Activated T-helper 2 cell treated with anti-CD3 and anti-CD28 coated beads, Interferon-gamma antibody, Interleukin-2, Interleukin-4, amounts not matched to agents 10 μg/mL and 5 μg/mL and 100 μg/mL, durations not matched to agents 14 hours and 24 hours and 36 hours (primary cell): ENCODE measurements around the gene BAZ1B. TPM values are rescaled to one million over a fixed set of nuclear protein-coding genes. Genes with fewer than 3 reads are reported as not detected.
"Not testable (repeated sequence)": the region's sequence is repeated elsewhere in the genome, so short reads cannot be mapped to it uniquely, and the experiment has no call there.

ENCODE experiments used
- DNase-seq: peaks from one replicate; pipeline ENCODE4 v3.0.0; 2021; ENCODE audit warnings: low spot score
- H3K27ac Mint-ChIP-seq: one replicate; pipeline ENCODE4 v1.8.0; 2021; ENCODE audit warnings: mixed read lengths
- H3K27me3 Mint-ChIP-seq: one replicate; pipeline ENCODE4 v1.8.0; 2021; ENCODE audit warnings: low read depth, mixed read lengths
- H3K36me3 Mint-ChIP-seq: one replicate; pipeline ENCODE4 v1.8.0; 2021; ENCODE audit warnings: low read depth, mixed read lengths
- H3K4me1 Mint-ChIP-seq: one replicate; pipeline ENCODE4 v1.8.0; 2021; ENCODE audit warnings: low read depth, mixed read lengths
- H3K4me3 Mint-ChIP-seq: one replicate; pipeline ENCODE4 v1.8.0; 2021; ENCODE audit warnings: low read depth, mild to moderate bottlenecking, moderate library complexity, mixed read lengths
- H3K9me3 Mint-ChIP-seq: one replicate; pipeline ENCODE4 v1.8.0; 2021; ENCODE audit warnings: mixed read lengths
- intact Hi-C: fragments of 100-400 bp; cut with micrococcal nuclease; formaldehyde crosslinking; loops from one replicate; pipeline ENCODE4 v1.15.1; 2023
- total RNA-seq: library from RNA; stranded (reverse); gene quantifications from 2 replicates; pipeline ENCODE4 v1.2.3, GENCODE V29; 2022

BAZ1B gene
- total RNA-seq, 1 donor from 2014 or later = 101 TPM

DNA sequence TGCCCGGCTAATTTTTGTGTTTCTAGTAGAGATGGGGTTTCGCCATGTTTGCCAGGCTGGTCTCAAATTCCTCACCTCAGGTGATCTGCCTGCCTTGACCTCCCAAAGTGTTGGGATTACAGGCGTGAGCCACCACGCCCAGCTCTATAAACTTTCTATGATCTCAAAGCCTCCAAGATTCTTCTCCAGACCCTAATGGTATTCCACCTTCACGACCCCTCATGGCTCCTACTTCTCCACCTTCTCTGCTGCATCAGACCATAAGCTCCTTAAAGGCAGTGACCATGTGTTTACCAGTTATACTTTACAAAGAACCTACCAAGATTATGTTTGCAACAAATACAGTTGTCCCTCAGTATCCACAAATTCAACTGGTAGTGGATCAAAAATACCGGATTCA, 10.1 kb upstream of the BAZ1B start:
- Mint-ChIP-seq H3K4me3 (no peak overlapping the region), H3K36me3 (peaks cover 18% of the 10 kb centered on the region), H3K4me1 (peaks cover 4% of the 10 kb centered on the region), H3K27me3 (no peaks in the 10 kb centered on the region), H3K27ac (no peak overlapping the region), H3K9me3 (no peaks in the 10 kb centered on the region)
- intact Hi-C loops = no loop called here
- no peak for DNase-seq

DNA sequence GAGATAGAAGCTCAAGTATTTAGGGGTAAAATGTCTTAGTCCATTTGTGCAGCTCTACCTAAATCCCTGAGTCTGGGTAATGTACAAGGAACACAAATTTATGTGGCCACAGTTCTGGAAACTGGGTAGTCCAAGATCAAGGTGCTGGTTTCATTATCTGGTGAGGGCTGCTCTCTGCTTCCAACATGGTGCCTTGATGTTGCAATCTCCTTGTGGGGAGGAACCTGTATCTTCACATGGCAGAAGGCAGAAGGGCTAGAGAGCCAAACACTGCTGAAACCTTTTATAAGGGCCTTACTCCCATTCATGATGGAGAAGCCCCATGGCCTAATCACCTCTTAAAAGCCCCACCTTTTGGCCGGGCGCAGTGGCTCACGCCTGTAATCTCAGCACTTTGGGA, 8.7 kb upstream of the BAZ1B start:
- peaks cover 4% of the 10 kb centered on the region for H3K36me3 Mint-ChIP-seq
- H3K4me3 Mint-ChIP-seq = no peak overlapping the region
- no peak for DNase-seq
- H3K9me3 Mint-ChIP-seq = no peaks in the 10 kb centered on the region
- intact Hi-C loops = no loop called here
- peaks cover 10% of the 10 kb centered on the region for H3K4me1 Mint-ChIP-seq
- H3K27me3 Mint-ChIP-seq = no peaks in the 10 kb centered on the region
- H3K27ac Mint-ChIP-seq = no peak overlapping the region

DNA sequence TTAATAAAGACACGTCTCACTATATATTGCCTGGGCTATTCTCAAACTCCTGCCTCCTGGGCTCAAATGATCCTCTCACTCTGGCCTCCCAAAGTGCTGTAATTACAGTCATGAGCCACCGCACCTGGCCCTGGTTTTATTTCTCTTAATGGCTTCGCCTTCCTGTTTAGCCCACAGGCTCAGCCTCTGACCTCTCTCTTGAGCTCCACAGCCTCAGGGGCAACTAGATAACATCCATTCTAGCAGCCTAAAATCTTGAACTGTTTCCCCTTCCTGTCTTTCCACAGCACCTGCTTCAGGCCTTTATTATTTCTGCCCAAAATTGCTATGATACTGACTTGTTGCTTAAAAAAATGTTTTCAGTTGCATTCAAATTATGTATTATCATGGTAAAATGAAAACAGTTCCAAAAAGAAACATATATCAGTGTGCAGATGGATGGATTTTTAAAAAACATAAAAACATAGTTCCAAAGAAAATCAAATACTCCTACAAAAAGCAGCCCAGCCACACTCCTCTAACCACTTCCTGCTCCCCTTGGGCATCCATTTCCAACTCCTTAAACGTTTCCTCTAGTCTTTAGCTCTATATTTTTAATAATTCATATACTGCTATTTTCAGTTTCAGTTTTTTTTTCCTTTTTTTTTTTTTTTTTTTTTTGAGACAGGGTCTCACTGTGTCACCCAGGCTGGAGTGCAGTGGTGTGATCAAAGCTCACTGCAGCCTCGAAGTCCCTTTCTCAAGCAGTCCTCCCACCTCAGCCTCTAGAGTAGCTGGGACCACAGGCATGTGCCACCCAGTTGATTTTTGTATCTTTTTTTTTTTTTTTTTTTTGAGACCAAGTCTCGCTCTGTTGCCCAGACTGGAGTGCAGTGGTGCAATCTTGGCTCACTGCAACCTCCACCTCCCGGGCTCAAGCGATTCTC, 5.1 kb upstream of the BAZ1B start:
- peak overlapping the region; percentile 63 for H3K4me3 Mint-ChIP-seq
- H3K27ac Mint-ChIP-seq = peak overlapping the region; percentile 87
- intact Hi-C loops = no loop called here
- peaks cover 25% of the 10 kb centered on the region for H3K4me1 Mint-ChIP-seq
- H3K9me3 Mint-ChIP-seq = no peaks in the 10 kb centered on the region
- H3K36me3 Mint-ChIP-seq = peaks cover 4% of the 10 kb centered on the region
- no peaks in the 10 kb centered on the region for H3K27me3 Mint-ChIP-seq
- no peak for DNase-seq

DNA sequence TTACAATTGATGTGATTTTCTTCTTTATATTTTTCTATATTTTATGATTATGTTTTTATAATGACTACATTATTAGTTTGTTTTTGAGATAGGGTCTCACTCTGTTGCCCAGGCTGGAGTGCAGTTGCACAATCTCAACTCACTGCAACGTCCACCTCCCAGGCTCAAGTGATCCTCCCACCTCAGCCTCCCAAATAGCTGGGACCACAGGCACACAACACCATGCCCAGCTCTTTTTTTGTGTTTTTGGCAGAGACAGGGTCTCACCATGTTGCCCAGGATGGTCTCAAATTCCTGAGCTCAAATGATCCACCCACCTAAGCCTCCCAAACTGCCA, 4.0 kb upstream of the BAZ1B start:
- H3K36me3 Mint-ChIP-seq, DNase-seq, H3K4me3 Mint-ChIP-seq, intact Hi-C loops, H3K27me3 Mint-ChIP-seq, H3K9me3 Mint-ChIP-seq: not testable (repeated sequence)
- Mint-ChIP-seq H3K27ac (peak overlapping the region; percentile 68), H3K4me1 (peaks cover 25% of the 10 kb centered on the region)

DNA sequence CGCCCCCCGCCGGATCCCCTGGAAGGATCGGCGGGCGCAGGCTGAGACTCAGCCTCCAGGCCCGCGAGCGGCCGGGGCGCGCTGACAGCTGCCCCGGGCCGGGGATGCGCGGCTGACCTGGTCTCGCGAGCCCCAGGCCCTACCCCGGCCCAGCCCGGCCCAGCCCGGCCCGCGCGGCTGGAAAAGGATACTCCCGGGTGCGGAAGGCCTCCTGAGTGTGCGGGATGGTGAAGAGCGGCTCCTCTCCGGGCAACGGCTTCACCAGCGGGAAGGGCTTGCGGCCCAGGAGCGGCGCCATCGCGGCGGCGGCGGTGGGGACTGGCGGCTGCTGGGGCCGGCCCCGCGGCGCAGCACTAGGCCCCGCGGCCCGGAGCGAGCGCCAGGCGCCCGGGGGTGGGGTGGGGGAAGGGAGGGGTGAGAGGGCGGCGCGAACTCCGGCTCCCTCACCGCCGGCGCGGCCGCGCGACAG, 423 bp downstream of the BAZ1B start:
- H3K4me3 Mint-ChIP-seq = peak overlapping the region; percentile 64
- no peak for DNase-seq
- H3K9me3 Mint-ChIP-seq = no peaks in the 10 kb centered on the region
- no peaks in the 10 kb centered on the region for H3K27me3 Mint-ChIP-seq
- H3K4me1 Mint-ChIP-seq = peaks cover 50% of the 10 kb centered on the region
- H3K36me3 Mint-ChIP-seq = peaks cover 46% of the 10 kb centered on the region
- no peak overlapping the region for H3K27ac Mint-ChIP-seq
- intact Hi-C loops = loop anchor here (1.0 kb wide), 5 partner anchors 36 to 217 kb away; partner anchors contain the start of genes ABHD11, BCL7B, TBL2 and VPS37D

DNA sequence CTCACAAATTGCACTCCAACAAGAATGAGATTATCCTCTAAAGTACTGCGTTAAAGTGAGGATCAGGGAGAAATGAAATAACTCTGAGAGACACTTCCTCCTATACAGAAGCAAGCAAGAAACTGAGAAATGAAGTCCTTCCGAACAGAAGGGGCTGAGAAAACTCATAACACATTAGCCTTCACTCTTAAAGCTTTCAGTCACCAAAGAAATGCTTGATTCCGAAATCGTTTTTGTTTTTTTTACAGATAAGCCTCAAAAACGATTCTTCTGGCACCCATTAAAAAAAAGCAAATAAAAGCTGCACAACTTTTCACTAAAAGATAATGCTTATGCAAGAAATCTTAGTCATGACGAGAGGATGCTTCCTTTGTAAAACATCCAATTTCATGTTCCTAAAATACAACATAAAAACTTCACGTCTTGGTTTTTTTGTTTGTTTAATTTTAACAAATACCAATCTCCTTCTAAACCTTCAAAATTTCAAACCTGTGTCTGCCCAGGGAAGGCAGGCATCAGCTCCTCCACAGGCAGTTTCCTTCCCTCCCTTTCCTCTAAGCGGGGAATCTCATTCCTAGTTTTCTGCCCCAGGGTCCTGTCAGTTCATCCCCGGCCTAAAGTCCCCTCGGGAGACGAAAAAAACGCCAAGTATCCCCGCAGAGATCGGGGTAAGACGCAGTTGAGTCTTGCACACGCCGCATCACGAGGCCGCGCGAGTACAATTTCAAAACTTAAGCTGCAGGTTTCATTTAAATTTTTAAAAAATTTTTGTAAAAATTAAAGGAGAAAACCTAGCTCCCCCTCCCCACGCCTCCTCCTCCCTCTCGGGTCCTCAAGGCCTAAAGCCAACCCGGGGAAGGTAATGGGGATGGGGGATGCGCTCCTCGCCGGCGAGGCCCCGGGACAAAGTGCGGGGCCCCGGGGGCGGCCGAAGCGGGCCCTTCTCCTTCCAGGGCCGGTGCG, 1.1 kb downstream of the BAZ1B start:
- Mint-ChIP-seq H3K4me3 (peak overlapping the region; percentile 98), H3K9me3 (no peaks in the 10 kb centered on the region), H3K4me1 (peaks cover 50% of the 10 kb centered on the region), H3K27me3 (no peaks in the 10 kb centered on the region), H3K36me3 (peaks cover 46% of the 10 kb centered on the region), H3K27ac (peak overlapping the region; percentile 91)
- intact Hi-C loops = no loop called here
- DNase-seq = no peak

DNA sequence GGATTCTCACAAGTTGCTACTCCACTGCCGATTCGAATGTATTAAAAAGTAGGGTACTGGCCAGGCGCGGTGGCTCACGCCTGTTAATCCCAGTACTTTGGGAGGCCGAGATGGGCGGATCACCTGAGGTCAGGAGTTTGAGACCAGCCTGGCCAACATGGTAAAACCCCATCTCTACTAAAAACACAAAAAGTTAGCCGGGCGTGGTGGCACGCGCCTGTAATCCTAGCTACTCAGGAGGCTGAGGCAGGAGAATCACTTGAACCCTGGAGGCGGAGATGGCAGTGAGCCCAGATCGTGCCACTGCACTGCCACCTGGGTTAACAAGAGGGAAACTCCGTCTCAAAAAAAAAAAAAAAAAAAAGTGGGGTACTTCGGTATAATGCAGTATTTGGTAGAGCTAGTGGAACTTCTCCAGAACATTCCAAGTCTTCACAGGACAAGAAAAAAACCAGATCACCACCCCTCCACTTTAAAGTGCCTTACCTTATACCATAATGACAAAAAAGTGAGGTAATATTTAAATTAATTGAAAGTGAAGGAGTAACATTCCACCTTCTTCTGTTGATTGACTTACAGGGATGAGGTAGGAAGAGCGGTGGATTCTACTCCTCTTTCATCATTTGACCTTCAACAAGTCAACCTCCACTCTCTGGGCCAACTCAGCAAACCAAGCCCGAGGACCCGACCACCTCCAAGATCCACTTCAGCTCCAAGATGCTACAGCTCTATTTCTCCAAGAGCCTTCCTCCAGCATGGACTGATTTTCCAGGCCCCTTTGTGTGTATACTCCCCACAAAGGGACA, 2.0 kb downstream of the BAZ1B start:
- peaks cover 45% of the 10 kb centered on the region for H3K4me1 Mint-ChIP-seq
- intact Hi-C loops = no loop called here
- H3K4me3 Mint-ChIP-seq = peak overlapping the region; percentile 98
- no peak for DNase-seq
- peaks cover 49% of the 10 kb centered on the region for H3K36me3 Mint-ChIP-seq
- no peaks in the 10 kb centered on the region for H3K9me3 Mint-ChIP-seq
- H3K27ac Mint-ChIP-seq = peak overlapping the region; percentile 91
- H3K27me3 Mint-ChIP-seq = no peaks in the 10 kb centered on the region

DNA sequence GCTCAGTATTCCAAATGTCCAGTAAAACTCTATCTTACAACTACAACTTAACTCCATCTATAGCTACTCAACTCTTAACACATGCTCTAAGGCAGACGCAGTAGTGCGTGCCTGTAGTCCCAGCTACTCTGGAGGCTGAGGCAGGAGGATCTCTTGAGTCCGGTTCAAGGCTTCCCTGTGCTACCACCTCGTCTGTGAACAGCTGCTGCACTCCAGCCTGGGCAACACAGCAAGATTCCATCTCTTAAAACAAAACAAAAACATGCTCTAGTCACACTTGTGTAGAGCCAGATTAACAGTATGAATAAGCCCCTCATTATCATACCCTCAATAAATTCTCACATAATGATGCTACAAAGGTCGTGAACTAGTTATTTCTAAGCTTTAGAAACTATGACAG, 3.6 kb downstream of the BAZ1B start:
- no peak for DNase-seq
- no peaks in the 10 kb centered on the region for H3K9me3 Mint-ChIP-seq
- peaks cover 60% of the 10 kb centered on the region for H3K36me3 Mint-ChIP-seq
- no peaks in the 10 kb centered on the region for H3K27me3 Mint-ChIP-seq
- H3K4me3 Mint-ChIP-seq = peak overlapping the region; percentile 98
- peaks cover 43% of the 10 kb centered on the region for H3K4me1 Mint-ChIP-seq
- H3K27ac Mint-ChIP-seq = peak overlapping the region; percentile 65
- intact Hi-C loops = no loop called here

DNA sequence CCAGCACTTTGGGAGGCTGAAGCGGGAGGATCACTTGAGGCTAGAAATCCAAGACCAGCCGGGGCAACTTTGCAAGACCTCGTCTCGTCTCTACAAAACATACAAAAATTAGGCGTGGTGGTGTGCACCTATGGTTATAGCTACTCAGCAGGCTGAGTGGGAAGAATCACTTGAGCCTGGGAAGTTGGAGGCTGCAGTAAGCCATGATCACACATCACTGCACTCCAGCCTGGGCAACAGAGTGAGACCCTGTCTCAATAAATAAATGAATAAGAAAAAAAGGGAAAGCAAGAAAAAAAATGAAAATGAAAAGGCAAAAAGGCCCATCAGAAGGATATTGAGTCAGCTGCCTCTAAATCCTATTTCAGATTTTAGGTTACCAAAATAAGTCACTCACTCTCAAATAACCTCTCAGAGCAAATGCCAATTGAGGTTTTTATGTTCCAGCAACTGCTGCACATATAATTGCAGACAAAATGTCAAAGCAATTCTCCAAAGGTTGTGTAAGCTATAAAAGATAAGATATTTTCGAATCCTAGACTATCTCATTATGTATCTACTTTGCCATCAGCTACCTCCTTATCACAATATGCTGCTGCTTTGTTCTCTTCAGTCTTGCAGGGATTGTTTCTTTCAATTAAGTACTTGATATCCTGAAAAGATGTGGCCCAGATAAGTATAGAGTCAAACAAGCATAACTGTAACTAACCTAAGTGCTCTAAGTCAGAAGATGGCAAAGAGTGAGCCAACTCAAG, 4.7 kb downstream of the BAZ1B start:
- Mint-ChIP-seq H3K27ac (peak overlapping the region; percentile 69), H3K36me3 (peaks cover 68% of the 10 kb centered on the region), H3K9me3 (no peaks in the 10 kb centered on the region), H3K4me3 (peak overlapping the region; percentile 13), H3K4me1 (peaks cover 43% of the 10 kb centered on the region), H3K27me3 (no peaks in the 10 kb centered on the region)
- DNase-seq = no peak
- intact Hi-C loops = no loop called here

DNA sequence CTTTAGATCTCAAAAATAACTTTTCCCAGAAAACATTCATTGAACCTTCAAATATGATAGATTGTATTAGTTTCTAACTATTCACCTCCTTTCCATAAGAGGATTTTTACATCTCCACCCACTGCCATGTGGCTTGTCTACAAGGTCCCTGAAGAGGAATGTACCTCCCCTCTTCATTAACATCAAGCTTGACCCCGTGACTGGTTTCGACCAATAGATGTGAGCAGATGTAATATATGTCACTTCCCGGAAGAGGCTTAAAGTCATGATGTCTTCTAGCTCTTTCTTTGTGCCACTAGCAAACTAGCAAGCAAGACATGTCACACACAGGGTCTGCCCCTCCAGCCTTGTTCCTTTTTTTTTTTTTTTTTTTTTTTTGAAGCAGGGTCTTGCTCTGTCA, 6.9 kb downstream of the BAZ1B start:
- Mint-ChIP-seq H3K36me3 (peaks cover 74% of the 10 kb centered on the region), H3K27me3 (no peaks in the 10 kb centered on the region), H3K9me3 (no peaks in the 10 kb centered on the region), H3K27ac (no peak overlapping the region), H3K4me3 (no peak overlapping the region), H3K4me1 (peaks cover 38% of the 10 kb centered on the region)
- no peak for DNase-seq
- intact Hi-C loops = no loop called here

DNA sequence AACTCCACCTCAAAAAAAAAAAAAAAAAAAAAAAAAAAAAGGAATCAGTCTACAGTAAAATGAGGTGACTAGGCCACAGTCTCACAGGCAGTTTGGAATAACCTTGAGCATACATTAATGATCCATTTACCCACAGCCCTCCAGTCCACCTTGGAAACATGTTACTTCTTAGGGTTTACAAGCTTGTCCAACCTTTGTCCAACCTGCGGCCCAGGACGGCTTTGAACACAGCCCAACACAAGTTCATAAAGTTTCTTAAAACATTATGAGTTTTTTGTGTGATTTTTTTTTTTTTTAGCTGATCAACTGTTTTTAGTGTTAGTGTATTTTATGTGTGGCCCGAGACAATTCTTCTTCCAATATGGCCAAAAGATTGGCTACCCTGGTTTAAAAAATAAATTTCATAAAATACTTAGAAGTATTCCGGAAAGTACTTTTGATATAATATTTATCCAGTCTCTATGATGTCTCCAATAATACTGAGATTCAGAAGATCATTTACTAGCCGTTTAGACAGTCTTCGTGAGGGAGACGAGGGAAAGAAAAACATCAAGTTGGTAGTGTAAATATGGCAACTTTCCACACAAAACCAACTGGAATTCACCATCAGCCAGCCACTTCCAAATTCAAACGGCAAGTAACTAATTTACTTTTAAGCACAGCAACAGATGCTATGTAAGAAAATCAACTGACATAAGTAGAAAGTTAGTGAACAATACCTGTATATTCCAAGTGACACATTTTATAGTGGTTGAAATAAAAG, 9.9 kb downstream of the BAZ1B start:
- Mint-ChIP-seq H3K27me3 (no peaks in the 10 kb centered on the region), H3K9me3 (no peaks in the 10 kb centered on the region), H3K4me3 (no peak overlapping the region), H3K36me3 (peaks cover 72% of the 10 kb centered on the region), H3K4me1 (peaks cover 12% of the 10 kb centered on the region), H3K27ac (no peak overlapping the region)
- DNase-seq = no peak
- intact Hi-C loops = no loop called here
